ENCODE results near the gene LENG1.

LENG1 gene

GRCh38 chr19:54164369-54165068 lies 5.0 kb upstream of the LENG1 start:
- peak; percentile 56 for DNase-seq (ENCODE audit: low spot score)

GRCh38 chr19:54162884-54163283 lies 3.4 kb upstream of the LENG1 start:
- no peak for DNase-seq (ENCODE audit: low spot score)

- DNase-seq (ENCODE audit: low spot score): peak; percentile 82
Observed at GRCh38 chr19:54162241-54162805, 2.8 kb upstream of the LENG1 start.

GRCh38 chr19:54160854-54161253 lies 1.3 kb upstream of the LENG1 start:
- DNase-seq (ENCODE audit: low spot score): no peak

GRCh38 chr19:54160182-54160811 lies 776 bp upstream of the LENG1 start:
- no peak for DNase-seq (ENCODE audit: low spot score)

- DNase-seq (ENCODE audit: low spot score): no peak
Observed at GRCh38 chr19:54158812-54159351, 639 bp downstream of the LENG1 start.

- no peak for DNase-seq (ENCODE audit: low spot score)
Observed at GRCh38 chr19:54156953-54157352, 2.6 kb downstream of the LENG1 start.

GRCh38 chr19:54156490-54156889 lies 3.0 kb downstream of the LENG1 start:
- no peak for DNase-seq (ENCODE audit: low spot score)

GRCh38 chr19:54155694-54156093 lies 3.8 kb downstream of the LENG1 start:
- DNase-seq (ENCODE audit: low spot score): no peak

- no peak for DNase-seq (ENCODE audit: low spot score)
Observed at GRCh38 chr19:54154603-54155345, 4.7 kb downstream of the LENG1 start.

- no peak for DNase-seq (ENCODE audit: low spot score)
Observed at GRCh38 chr19:54153731-54154326, 5.7 kb downstream of the LENG1 start.

GRCh38 chr19:54152878-54153524 lies 6.5 kb downstream of the LENG1 start:
- DNase-seq (ENCODE audit: low spot score): no peak

GRCh38 chr19:54152267-54152666 lies 7.3 kb downstream of the LENG1 start:
- DNase-seq (ENCODE audit: low spot score): no peak

- no peak for DNase-seq (ENCODE audit: low spot score)
Observed at GRCh38 chr19:54151362-54152035, 8.0 kb downstream of the LENG1 start.

GRCh38 chr19:54149021-54149812 lies 10.3 kb downstream of the LENG1 start:
- no peak for DNase-seq (ENCODE audit: low spot score)

- no peak for DNase-seq (ENCODE audit: low spot score)
Observed at GRCh38 chr19:54148158-54148557, 11.4 kb downstream of the LENG1 start.

GRCh38 chr19:54147676-54148075 lies 11.8 kb downstream of the LENG1 start:
- DNase-seq (ENCODE audit: low spot score): no peak

- no peak for DNase-seq (ENCODE audit: low spot score)
Observed at GRCh38 chr19:54145541-54146158, 13.9 kb downstream of the LENG1 start.

- no peak for DNase-seq (ENCODE audit: low spot score)
Observed at GRCh38 chr19:54142166-54142780, 17.2 kb downstream of the LENG1 start.
